IMR-90 (cell line): ENCODE measurements around the gene SMAD2. TPM values are rescaled to one million over a fixed set of nuclear protein-coding genes. Genes with fewer than 3 reads are reported as not detected.

Experiments
- ATAC-seq: fragments of 200-7000 bp; cut with Tn5 transposase; 2 replicates; pipeline ENCODE4 v1.9.1; 2020; ENCODE audit warnings: low read depth, mild to moderate bottlenecking, moderate library complexity
- BruUV-seq: library from RNA; stranded (reverse); fragments of 400-500 nt; replicated peaks from 2 replicates; lab custom pipeline; 2021; lab: Mats Ljungman, UMichigan
- CTCF ChIA-PET: fragments of 300-600 bp; formaldehyde crosslinking; extraction: SDS; loops from one replicate; lab custom pipeline; 2021; ENCODE audit warnings: antibody characterized with exemption; lab: Yijun Ruan, JAX
- POLR2A ChIA-PET: fragments of 300-600 bp; sonication (Branson Sonifier 250); formaldehyde crosslinking; loops from one replicate; lab custom pipeline; 2022; ENCODE audit warnings: antibody characterized with exemption; ENCODE audit not compliant: unreplicated experiment; lab: Charles Lee
- DNase-seq: peaks from one replicate; pipeline ENCODE4 v3.0.0; 2013
- H2AFZ ChIP-seq: replicated peaks from 2 replicates; pipeline ENCODE3; 2013; ENCODE audit warnings: low read length, mild to moderate bottlenecking; ENCODE audit not compliant: poor library complexity
- H2AK5ac ChIP-seq: 2 replicates; pipeline ENCODE4 v1.6.1; 2013; ENCODE audit warnings: low read depth, low read length, inconsistent platforms
- H2AK9ac ChIP-seq: replicated peaks from 2 replicates; pipeline ENCODE3; 2013; ENCODE audit warnings: mild to moderate bottlenecking, low read depth, low read length, moderate library complexity; ENCODE audit not compliant: poor library complexity
- H2BK120ac ChIP-seq: 2 replicates; pipeline ENCODE4 v1.6.1; 2013; ENCODE audit warnings: low read depth, low read length, inconsistent platforms
- H2BK15ac ChIP-seq: 3 replicates; pipeline ENCODE4 v1.6.1; 2013; ENCODE audit warnings: low read depth, low read length, inconsistent platforms
- H2BK20ac ChIP-seq: 2 replicates; pipeline ENCODE4 v1.6.1; 2013; ENCODE audit warnings: low read depth, mild to moderate bottlenecking, inconsistent platforms, low read length, moderate library complexity
- H2BK5ac ChIP-seq: 2 replicates; pipeline ENCODE4 v1.6.1; 2013; ENCODE audit warnings: mild to moderate bottlenecking, low read depth, low read length, inconsistent platforms; ENCODE audit not compliant: poor library complexity, severe bottlenecking
- H3K14ac ChIP-seq: replicated peaks from 2 replicates; pipeline ENCODE4 v1.6.1; 2013; ENCODE audit warnings: low read depth, low read length, inconsistent platforms
- H3K18ac ChIP-seq: 2 replicates; pipeline ENCODE4 v1.6.1; 2013; ENCODE audit warnings: low read depth, low read length, control low read depth
- H3K23ac ChIP-seq: 2 replicates; pipeline ENCODE4 v1.6.1; 2013; ENCODE audit warnings: low read depth, low read length, inconsistent platforms
- H3K27ac ChIP-seq: 2 replicates; pipeline ENCODE4 v1.5.1; 2013; ENCODE audit warnings: mild to moderate bottlenecking, control low read depth, low read length; ENCODE audit not compliant: insufficient read depth
- H3K27me3 ChIP-seq: 2 replicates; pipeline ENCODE4 v1.6.1; 2013; ENCODE audit warnings: low read length; ENCODE audit not compliant: control insufficient read depth, insufficient read depth
- H3K36me3 ChIP-seq: 2 replicates; pipeline ENCODE4 v1.6.1; 2013; ENCODE audit warnings: low read length, mixed read lengths; ENCODE audit not compliant: control insufficient read depth, insufficient read depth
- H3K4ac ChIP-seq: 2 replicates; pipeline ENCODE4 v1.6.1; 2013; ENCODE audit warnings: low read depth, low read length, inconsistent platforms
- H3K4me1 ChIP-seq: 2 replicates; pipeline ENCODE4 v1.6.1; 2013; ENCODE audit warnings: low read length, mixed read lengths; ENCODE audit not compliant: control insufficient read depth, insufficient read depth
- H3K4me2 ChIP-seq: 2 replicates; pipeline ENCODE4 v1.6.1; 2013; ENCODE audit warnings: low read depth, mild to moderate bottlenecking, control low read depth, low read length, moderate library complexity
- H3K4me3 ChIP-seq: 2 replicates; pipeline ENCODE4 v1.5.1; 2013; ENCODE audit warnings: low read depth, mild to moderate bottlenecking, control low read depth, low read length, moderate library complexity; ENCODE audit not compliant: insufficient read depth
- H3K56ac ChIP-seq: 2 replicates; pipeline ENCODE4 v1.6.1; 2013; ENCODE audit warnings: low read length, inconsistent platforms; ENCODE audit not compliant: insufficient read depth; ENCODE audit errors: extremely low read depth
- H3K79me1 ChIP-seq, 2 experiments: 2 replicates each; pipeline ENCODE4 v1.6.1; 2013; ENCODE audit warnings: low read length in 2 of 2, inconsistent platforms in 1 of 2, low read depth in 1 of 2
- H3K9ac ChIP-seq: 2 replicates; pipeline ENCODE4 v1.6.1; 2013; ENCODE audit warnings: low read depth, low read length, control low read depth
- H3K9me1 ChIP-seq: 2 replicates; pipeline ENCODE4 v1.6.1; 2013; ENCODE audit warnings: low read length, inconsistent platforms; ENCODE audit not compliant: insufficient read depth
- H3K9me3 ChIP-seq: 2 replicates; pipeline ENCODE4 v1.6.1; 2013; ENCODE audit warnings: low read length; ENCODE audit not compliant: control insufficient read depth, insufficient read depth
- H4K20me1 ChIP-seq: 2 replicates; pipeline ENCODE4 v1.6.1; 2013; ENCODE audit warnings: low read length, inconsistent platforms; ENCODE audit not compliant: insufficient read depth
- H4K5ac ChIP-seq: 2 replicates; pipeline ENCODE4 v1.6.1; 2013; ENCODE audit warnings: mild to moderate bottlenecking, low read depth, low read length, control low read depth
- H4K8ac ChIP-seq, 2 experiments: 2 replicates each; pipeline ENCODE4 v1.6.1; 2013; ENCODE audit warnings: low read depth in 2 of 2, low read length in 2 of 2, control low read depth in 1 of 2, inconsistent platforms in 1 of 2
- H4K91ac ChIP-seq: 2 replicates; pipeline ENCODE4 v1.6.1; 2013; ENCODE audit warnings: low read depth, low read length, inconsistent platforms; ENCODE audit not compliant: insufficient read depth
- BHLHE40 ChIP-seq: fragments of 150-350 bp; IDR thresholded peaks from 2 replicates; pipeline ENCODE4 v1.6.1; 2016; ENCODE audit warnings: mild to moderate bottlenecking, low read depth, low read length
- CEBPB ChIP-seq: IDR thresholded peaks from 2 replicates; pipeline ENCODE4 v1.6.1; 2012; ENCODE audit warnings: low read depth, low read length, improper control_type of control experiment
- CTCF ChIP-seq: conservative IDR thresholded peaks from 2 replicates; pipeline ENCODE4 v1.5.1; 2012; ENCODE audit warnings: mild to moderate bottlenecking, low read depth, low read length, improper control_type of control experiment
- ELK1 ChIP-seq: fragments of 150-350 bp; IDR thresholded peaks from 2 replicates; pipeline ENCODE4 v1.6.1; 2016; ENCODE audit warnings: low read depth, mild to moderate bottlenecking, low read length, moderate library complexity, borderline replicate concordance
- FOS ChIP-seq: fragments of 150-350 bp; IDR thresholded peaks from 2 replicates; pipeline ENCODE4 v1.6.1; 2016; ENCODE audit warnings: low read depth, low read length
- MAFK ChIP-seq: IDR thresholded peaks from 2 replicates; pipeline ENCODE4 v1.6.1; 2012; ENCODE audit warnings: low read depth, low read length, improper control_type of control experiment
- MAZ ChIP-seq: IDR thresholded peaks from 2 replicates; pipeline ENCODE4 v1.6.1; 2012; ENCODE audit warnings: low read depth, mild to moderate bottlenecking, low read length, improper control_type of control experiment, moderate library complexity, borderline replicate concordance
- MXI1 ChIP-seq: IDR thresholded peaks from 2 replicates; pipeline ENCODE4 v1.6.1; 2012; ENCODE audit warnings: low read depth, mild to moderate bottlenecking, low read length, moderate library complexity, borderline replicate concordance
- NFE2L2 ChIP-seq: fragments of 150-350 bp; IDR thresholded peaks from 2 replicates; pipeline ENCODE4 v1.6.1; 2016; ENCODE audit warnings: low read depth, mild to moderate bottlenecking, low read length
- POLR2A ChIP-seq: IDR thresholded peaks from 2 replicates; pipeline ENCODE4 v1.6.1; 2012; ENCODE audit warnings: mild to moderate bottlenecking, low read depth, low read length
- RAD21 ChIP-seq: IDR thresholded peaks from 2 replicates; pipeline ENCODE4 v1.6.1; 2012; ENCODE audit warnings: low read length, improper control_type of control experiment
- RCOR1 ChIP-seq: IDR thresholded peaks from 2 replicates; pipeline ENCODE4 v1.6.1; 2012; ENCODE audit warnings: mild to moderate bottlenecking, low read length, improper control_type of control experiment; ENCODE audit not compliant: insufficient replicate concordance
- RFX5 ChIP-seq: IDR thresholded peaks from 2 replicates; pipeline ENCODE4 v1.8.0; 2012; ENCODE audit warnings: low read depth, mild to moderate bottlenecking, low read length, moderate library complexity
- SMC3 ChIP-seq: fragments of 150-350 bp; IDR thresholded peaks from 2 replicates; pipeline ENCODE4 v1.6.1; 2016; ENCODE audit warnings: low read depth, mild to moderate bottlenecking, antibody characterized with exemption, low read length, moderate library complexity
- USF2 ChIP-seq: fragments of 150-350 bp; IDR thresholded peaks from 2 replicates; pipeline ENCODE4 v1.6.1; 2017; ENCODE audit warnings: mild to moderate bottlenecking, antibody characterized with exemption, low read length, low read depth
- WGBS, 2 experiments: methylation state at CpG; one replicate each; pipeline versions ENCODE4 v1.1.5 to v1.1.7; 2013; ENCODE audit warnings: missing lambda C conversion rate in 2 of 2; ENCODE audit not compliant: insufficient read length in 1 of 2; ENCODE audit errors: extremely low coverage in 2 of 2; 5-methylcytosine and 5-hydroxymethylcytosine counted together
- dilution Hi-C: fragments of 300-500 bp; cut with HindIII; formaldehyde crosslinking; loops from one replicate; pipeline ENCODE4 v1.14.3; 2018; ENCODE audit warnings: low sequenced_read_pairs; ENCODE audit not compliant: unreplicated experiment
- in situ Hi-C: fragments of 300-500 bp; cut with MboI; formaldehyde crosslinking; loops from 3 replicates; pipeline ENCODE4 v1.14.3; 2019; ENCODE audit warnings: low sequenced_read_pairs, inconsistent platforms, mixed read lengths
- intact Hi-C: fragments of 100-400 bp; cut with micrococcal nuclease; formaldehyde crosslinking; loops from 2 replicates; pipeline ENCODE4 v1.10.0; 2022
- polyA plus RNA-seq, 3 experiments: library from polyadenylated mRNA; depleted of rRNA; stranded (reverse); fragments of >200 nt; gene quantifications; 2 replicates each; pipeline ENCODE4 v1.2.3, GENCODE V29; 2012; ENCODE audit warnings: low replicate concordance in 1 of 3
- total RNA-seq: library from RNA; depleted of rRNA; stranded (reverse); fragments of >200 nt; gene quantifications from 2 replicates; pipeline ENCODE4 v1.2.3, GENCODE V29; 2012

The SMAD2 gene
- total and polyA plus RNA-seq, 2 of the 4 experiments (the other 2 are of a cell fraction), result 41.7 to 171 TPM

- in situ Hi-C loops (no loop called here), intact Hi-C loops (no loop called here), dilution Hi-C loops (no loop called here)
- H4K91ac ChIP-seq, result no peak overlapping the region
- H2AK9ac ChIP-seq, result no peak overlapping the region
- no peak overlapping the region for H3K23ac ChIP-seq
- no peak overlapping the region for H4K5ac ChIP-seq
- ChIA-PET POLR2A (no interaction called here), CTCF (no interaction called here)
- H4K8ac ChIP-seq, result no peak overlapping the region
- H3K4me3 ChIP-seq, result no peak overlapping the region
- TF ChIP-seq RCOR1 (no peak), ELK1 (no peak), CTCF (no peak), MAZ (no peak), USF2 (no peak), POLR2A (no peak), NFE2L2 (no peak), RAD21 (no peak), SMC3 (no peak), RFX5 (no peak), MAFK (no peak), CEBPB (no peak), BHLHE40 (no peak), FOS (no peak), MXI1 (no peak)
- no peaks in the 10 kb centered on the region for H3K9me1 ChIP-seq
- no peak overlapping the region for H2BK20ac ChIP-seq
- H3K4ac ChIP-seq, result no peak overlapping the region
- no peak for DNase-seq
- ATAC-seq, result no peak
- H3K36me3 ChIP-seq, result no peaks in the 10 kb centered on the region
- no peak overlapping the region for H2BK5ac ChIP-seq
- no peak overlapping the region for H3K18ac ChIP-seq
- H3K14ac ChIP-seq, result no peak overlapping the region
- peaks cover 11% of the 10 kb centered on the region for H3K27me3 ChIP-seq
- no peak overlapping the region for H2AFZ ChIP-seq
- H2AK5ac ChIP-seq, result no peak overlapping the region
- no peak overlapping the region for H3K27ac ChIP-seq
- H3K9ac ChIP-seq, result no peak overlapping the region
- no peaks in the 10 kb centered on the region for H3K4me1 ChIP-seq
- no peak overlapping the region for H2BK15ac ChIP-seq
- no peaks in the 10 kb centered on the region for H3K9me3 ChIP-seq
- BruUV-seq, result no TSS peak
- H4K20me1 ChIP-seq, result no peaks in the 10 kb centered on the region
- 100% methylated on average over 1 of the region's 2 CpGs; no CpG with 5 or more reads in 1 of the 2 experiments for WGBS, 2 experiments
- H3K4me2 ChIP-seq, result no peak overlapping the region
- H3K79me1 ChIP-seq, result no peaks in the 10 kb centered on the region
- H3K56ac ChIP-seq, result no peak overlapping the region
- no peak overlapping the region for H2BK120ac ChIP-seq
These were observed 140.4 kb downstream of the SMAD2 start for GRCh38 chr18:47790036-47790435.
